HepG2 (cell line): Measurements from ENCODE around the gene NEK3. TPM values are rescaled to one million over a fixed set of nuclear protein-coding genes. Genes with fewer than 3 reads are reported as not detected.

Experiments
- ADNP ChIP-seq: sonication (generic); formaldehyde crosslinking; IDR thresholded peaks from 2 replicates; pipeline ENCODE4 v1.4.0; 2020; ENCODE audit warnings: missing genetic modification reagents
- EEA1 ChIP-seq: sonication (generic); formaldehyde crosslinking; IDR thresholded peaks from 2 replicates; pipeline ENCODE4 v1.5.1; 2020; ENCODE audit warnings: mild to moderate bottlenecking, missing genetic modification reagents, borderline replicate concordance
- FOXP1 ChIP-seq, 2 experiments: fragments of 450-650 bp in 1 of 2; IDR thresholded peaks; 2 replicates each; pipeline ENCODE4 v1.6.1; 2017 to 2018; ENCODE audit warnings: antibody characterized with exemption in 1 of 2
- IKZF4 ChIP-seq: sonication (generic); formaldehyde crosslinking; IDR thresholded peaks from 2 replicates; pipeline ENCODE4 v1.5.1; 2020; ENCODE audit warnings: borderline replicate concordance, mild to moderate bottlenecking, low read depth, missing genetic modification reagents; ENCODE audit errors: not compliant biosample characterization
- KDM5A ChIP-seq: fragments of 200-600 bp; sonication (generic); IDR thresholded peaks from 2 replicates; pipeline ENCODE4 v1.7.0; 2018; ENCODE audit warnings: antibody characterized with exemption, mild to moderate bottlenecking, low read length, borderline replicate concordance
- MED8 ChIP-seq: sonication (generic); formaldehyde crosslinking; IDR thresholded peaks from 2 replicates; pipeline ENCODE4 v1.8.1; 2023; ENCODE audit warnings: mild to moderate bottlenecking, missing genetic modification reagents; ENCODE audit not compliant: insufficient replicate concordance
- MLX ChIP-seq: IDR thresholded peaks from 2 replicates; pipeline ENCODE4 v1.6.1; 2016
- NCOA2 ChIP-seq: sonication (generic); formaldehyde crosslinking; IDR thresholded peaks from 2 replicates; pipeline ENCODE4 v1.8.0; 2022; ENCODE audit warnings: inconsistent platforms
- NFE2L2 ChIP-seq: fragments of 150-350 bp; IDR thresholded peaks from 2 replicates; pipeline ENCODE4 v1.6.1; 2014; ENCODE audit warnings: low read length
- NFYC ChIP-seq: IDR thresholded peaks from 2 replicates; pipeline ENCODE4 v1.6.1; 2016; ENCODE audit warnings: missing genetic modification reagents, missing compliant biosample characterization
- PAWR ChIP-seq: sonication (generic); formaldehyde crosslinking; IDR thresholded peaks from 2 replicates; pipeline ENCODE4 v1.4.0; 2020; ENCODE audit warnings: missing genetic modification reagents, mild to moderate bottlenecking, borderline replicate concordance
- RELA ChIP-seq: sonication (generic); formaldehyde crosslinking; IDR thresholded peaks from 2 replicates; pipeline ENCODE4 v1.4.0; 2020; ENCODE audit warnings: missing genetic modification reagents
- SMAD3 ChIP-seq: sonication (generic); formaldehyde crosslinking; IDR thresholded peaks from 2 replicates; pipeline ENCODE4 v1.4.0; 2020; ENCODE audit warnings: missing genetic modification reagents
- SMARCC2 ChIP-seq: fragments of 450-650 bp; IDR thresholded peaks from 2 replicates; pipeline ENCODE4 v1.6.1; 2017; ENCODE audit warnings: antibody characterized with exemption, mild to moderate bottlenecking
- TAF15 ChIP-seq: fragments of 200-400 bp; formaldehyde crosslinking; IDR thresholded peaks from one replicate; pipeline ENCODE4 v1.6.1; 2018; ENCODE audit warnings: mild to moderate bottlenecking, low read depth, low read length; ENCODE audit not compliant: poor library complexity, severe bottlenecking
- TRIM24 ChIP-seq: sonication (generic); formaldehyde crosslinking; IDR thresholded peaks from 2 replicates; pipeline ENCODE4 v1.8.0; 2022; ENCODE audit warnings: mild to moderate bottlenecking, missing genetic modification reagents
- ZFP91 ChIP-seq: sonication (generic); formaldehyde crosslinking; IDR thresholded peaks from 2 replicates; pipeline ENCODE4 v1.9.0; 2022; ENCODE audit warnings: missing genetic modification reagents, mild to moderate bottlenecking, borderline replicate concordance
- ZNF260 ChIP-seq: sonication (generic); formaldehyde crosslinking; IDR thresholded peaks from 2 replicates; pipeline ENCODE4 v1.4.0; 2020; ENCODE audit warnings: missing genetic modification reagents, low read depth, mild to moderate bottlenecking, borderline replicate concordance
- ZNF460 ChIP-seq: sonication (generic); formaldehyde crosslinking; IDR thresholded peaks from 2 replicates; pipeline ENCODE4 v1.5.1; 2020; ENCODE audit warnings: missing genetic modification reagents, mild to moderate bottlenecking, borderline replicate concordance
- ZNF552 ChIP-seq: sonication (generic); formaldehyde crosslinking; IDR thresholded peaks from 2 replicates; pipeline ENCODE4 v1.9.0; 2022; ENCODE audit warnings: missing genetic modification reagents, mild to moderate bottlenecking, borderline replicate concordance
- ZNF558 ChIP-seq: sonication (generic); formaldehyde crosslinking; IDR thresholded peaks from 2 replicates; pipeline ENCODE4 v1.9.0; 2022; ENCODE audit warnings: mild to moderate bottlenecking, missing genetic modification reagents, borderline replicate concordance
- ZNF703 ChIP-seq: sonication (generic); formaldehyde crosslinking; IDR thresholded peaks from 2 replicates; pipeline ENCODE4 v1.5.1; 2020; ENCODE audit warnings: missing genetic modification reagents, mild to moderate bottlenecking, moderate library complexity, borderline replicate concordance
- ZNF704 ChIP-seq: sonication (generic); formaldehyde crosslinking; IDR thresholded peaks from 2 replicates; pipeline ENCODE4 v1.8.1; 2023; ENCODE audit warnings: mild to moderate bottlenecking, inconsistent platforms, moderate library complexity, missing genetic modification reagents, borderline replicate concordance
- ZNF773 ChIP-seq: sonication (generic); formaldehyde crosslinking; IDR thresholded peaks from 2 replicates; pipeline ENCODE4 v1.4.0; 2020; ENCODE audit warnings: missing genetic modification reagents, borderline replicate concordance
- ZNF788 ChIP-seq: sonication (generic); formaldehyde crosslinking; IDR thresholded peaks from 2 replicates; pipeline ENCODE4 v1.5.0; 2020; ENCODE audit warnings: mild to moderate bottlenecking, missing genetic modification reagents, borderline replicate concordance
- ZNF816 ChIP-seq: sonication (generic); formaldehyde crosslinking; IDR thresholded peaks from 2 replicates; pipeline ENCODE4 v1.8.0; 2022; ENCODE audit warnings: missing genetic modification reagents, mild to moderate bottlenecking, borderline replicate concordance
- ZZZ3 ChIP-seq: sonication (generic); formaldehyde crosslinking; IDR thresholded peaks from 2 replicates; pipeline ENCODE4 v1.4.0; 2020; ENCODE audit warnings: missing genetic modification reagents, mild to moderate bottlenecking, borderline replicate concordance
- polyA plus RNA-seq, 8 experiments: library from polyadenylated mRNA; depleted of rRNA in 3 of 8; stranded (reverse) in 7 of 8; unstranded in 1 of 8; fragments of >200 nt; fragmentation: Illumina TruSeq in 4 of 8; extraction: Trizol in 4 of 8; gene quantifications; 2 replicates each; pipeline versions ENCODE4 v1.2.1 to v1.2.3, GENCODE V29; 2011 to 2016; ENCODE audit warnings: low read depth in 4 of 8, missing spikeins in 1 of 8, mixed read lengths in 1 of 8; ENCODE audit not compliant: insufficient read depth in 1 of 8
- total RNA-seq, 5 experiments: library from RNA; depleted of rRNA; stranded (reverse); fragments of >200 nt; fragmentation: Illumina TruSeq; extraction: Trizol; gene quantifications; 2 replicates each; pipeline ENCODE4 v1.2.3, GENCODE V29; 2016; ENCODE audit warnings: low read depth in 1 of 5

NEK3 gene
- total and polyA plus RNA-seq, 2 of the 13 experiments (the other 11 are each of a cell fraction or from before 2014, with no cell fraction given) = 36.7 to 68.2 TPM

GRCh38 chr13:52159159-52159982, at the start of gene NEK3 (continued):
- TF ChIP-seq ZNF704 (peak; percentile 92), ZNF788 (peak; percentile 71; the same call in 1 of the 2 replicates), KDM5A (no peak; the same call in 1 of the 2 replicates), ZNF703 (peak; percentile 89; the same call in 1 of the 2 replicates), PAWR (CRISPR knock-in tag) (no peak), TAF15 (no peak), ZNF552 (CRISPR knock-in tag) (peak; percentile 88), MED8 (CRISPR knock-in tag) (peak; percentile 73), SMARCC2 (no peak), ZNF460 (CRISPR knock-in tag) (no peak), NFE2L2 (no peak), TRIM24 (CRISPR knock-in tag) (no peak), ZNF260 (no peak), FOXP1 (IDR thresholded peaks at IDR 0.05) (no peak), FOXP1 (CRISPR knock-in tag; IDR thresholded peaks at IDR 0.05) (0 out of 2 replicates have a peak, but pooled peaks have one; percentile 2), ZNF558 (CRISPR knock-in tag) (peak; percentile 91; the same call in 1 of the 2 replicates), MLX (CRISPR knock-in tag) (no peak), IKZF4 (CRISPR knock-in tag) (peak; percentile 71), RELA (CRISPR knock-in tag) (no peak), ZNF773 (CRISPR knock-in tag) (peak; percentile 87; the same call in 1 of the 2 replicates), ADNP (CRISPR knock-in tag) (no peak), EEA1 (CRISPR knock-in tag) (no peak), ZFP91 (peak; percentile 80; the same call in 1 of the 2 replicates), ZZZ3 (CRISPR knock-in tag) (peak; percentile 9; the same call in 1 of the 2 replicates), NCOA2 (CRISPR knock-in tag) (peak; percentile 51), SMAD3 (CRISPR knock-in tag) (peak; percentile 22; the same call in 1 of the 2 replicates), ZNF816 (CRISPR knock-in tag) (no peak), NFYC (CRISPR knock-in tag) (0 out of 2 replicates have a peak, but pooled peaks have one; percentile 24)
